H7 (cell line): ENCODE results near the gene CLOCK. TPM values are rescaled to one million over a fixed set of nuclear protein-coding genes. Genes with fewer than 3 reads are reported as not detected.

Source experiments
- DNase-seq: peaks from one replicate; pipeline ENCODE4 v3.0.0; 2012
- H3K27me3 ChIP-seq: 2 replicates; pipeline ENCODE4 v1.6.0; 2011; ENCODE audit warnings: mild to moderate bottlenecking, low read length; ENCODE audit not compliant: control insufficient read depth, insufficient read depth
- H3K36me3 ChIP-seq: replicated peaks from 2 replicates; pipeline ENCODE4 v1.5.1; 2011; ENCODE audit warnings: low read length; ENCODE audit not compliant: control insufficient read depth, insufficient read depth
- H3K4me3 ChIP-seq: 2 replicates; pipeline ENCODE4 v1.5.1; 2011; ENCODE audit warnings: low read depth, mild to moderate bottlenecking, control low read depth, low read length, moderate library complexity; ENCODE audit not compliant: insufficient read depth
- total RNA-seq: library from RNA; depleted of rRNA; stranded (reverse); fragments of >200 nt; shearing (Covaris generic); gene quantifications from 2 replicates; pipeline ENCODE4 v1.2.3, GENCODE V29; 2014

Gene CLOCK
- total RNA-seq, 1 experiment from 2014 or later, result 15.9 TPM

DNA sequence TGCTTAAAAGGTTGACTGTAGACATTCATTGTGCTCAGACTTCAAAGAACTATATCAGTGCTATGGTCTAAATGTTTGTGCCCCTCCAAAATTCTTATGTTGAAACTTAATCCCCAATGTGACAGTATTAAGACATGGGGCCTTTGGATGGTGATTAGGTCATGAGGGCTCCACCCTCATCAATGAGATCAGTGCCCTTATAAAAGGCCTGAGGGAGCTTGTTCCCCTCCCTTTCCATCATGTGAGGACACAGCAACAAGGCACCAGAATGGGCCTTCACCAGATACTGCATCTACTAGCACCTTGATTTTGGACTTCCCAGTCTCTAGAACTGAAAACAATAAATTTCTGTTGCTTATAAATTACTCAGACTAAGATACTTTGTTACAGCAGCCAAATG lies 28.3 kb downstream of the CLOCK start:
- DNase-seq, result no peak
- Histone ChIP-seq H3K4me3 (no peak overlapping the region), H3K27me3 (no peaks in the 10 kb centered on the region), H3K36me3 (no peaks in the 10 kb centered on the region)

DNA sequence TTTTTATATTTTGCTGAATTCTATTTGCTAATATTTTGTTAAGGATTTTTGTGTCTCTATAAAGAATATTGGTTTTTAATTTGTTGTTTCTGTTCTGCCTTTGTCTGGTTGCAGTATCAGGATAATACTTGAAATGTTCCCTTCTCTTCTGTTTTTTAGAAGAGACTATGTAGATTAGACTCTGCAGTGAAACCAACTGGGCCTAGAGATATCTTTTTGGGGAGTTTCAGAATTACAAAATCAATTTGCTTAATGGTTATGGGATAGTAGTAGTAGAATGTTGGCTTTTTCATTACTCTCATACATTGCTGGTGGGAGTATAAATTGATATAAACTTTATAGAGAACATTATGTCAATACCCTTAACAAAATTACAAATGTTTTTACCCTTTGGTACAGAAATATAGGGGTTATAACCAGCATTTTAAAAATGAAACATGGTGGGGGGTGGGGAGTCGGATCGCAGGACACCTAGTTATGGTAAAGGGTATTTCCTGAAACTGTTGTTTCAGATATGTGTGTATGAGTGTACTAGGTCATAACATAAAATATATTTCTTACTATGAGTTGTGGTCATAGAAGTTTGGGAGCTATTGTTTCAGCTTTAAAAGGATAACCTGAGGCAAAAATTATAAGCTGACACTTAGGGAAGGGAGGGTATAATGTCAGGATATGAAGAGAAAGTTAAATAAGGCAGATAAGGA lies 29.0 kb downstream of the CLOCK start:
- no peak for DNase-seq
- Histone ChIP-seq H3K36me3 (no peaks in the 10 kb centered on the region), H3K27me3 (no peaks in the 10 kb centered on the region), H3K4me3 (no peak overlapping the region)

DNA sequence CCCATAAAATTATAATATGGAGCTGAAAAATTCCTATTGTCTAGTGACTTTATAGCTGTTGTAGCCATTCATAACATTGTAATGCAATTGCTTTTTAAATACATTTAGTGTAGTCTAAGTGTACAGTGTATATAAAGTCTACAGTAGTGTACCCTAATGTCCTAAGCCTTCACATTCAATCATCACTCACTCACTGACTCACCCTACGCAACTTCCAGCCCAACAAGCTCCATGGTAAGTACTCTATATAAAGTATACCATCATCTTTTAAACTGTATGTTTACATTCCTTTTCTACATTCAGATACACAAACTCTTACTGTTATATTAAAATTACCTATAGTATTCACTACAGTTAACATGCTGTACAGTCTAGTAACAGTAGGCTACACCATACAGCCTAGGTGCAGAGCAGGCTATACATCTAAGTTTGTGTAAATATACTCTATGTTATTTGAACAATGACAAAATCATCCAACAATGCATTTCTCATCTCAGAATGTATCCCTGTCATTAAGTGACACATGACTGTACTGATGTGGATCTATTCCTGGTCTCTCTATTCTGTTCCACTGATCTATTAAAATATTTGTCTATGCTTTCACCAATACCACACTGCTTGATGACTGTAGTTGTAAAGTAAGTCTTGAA lies 33.7 kb downstream of the CLOCK start:
- DNase-seq, result no peak
- Histone ChIP-seq H3K4me3 (no peak overlapping the region), H3K36me3 (no peaks in the 10 kb centered on the region), H3K27me3 (no peaks in the 10 kb centered on the region)

DNA sequence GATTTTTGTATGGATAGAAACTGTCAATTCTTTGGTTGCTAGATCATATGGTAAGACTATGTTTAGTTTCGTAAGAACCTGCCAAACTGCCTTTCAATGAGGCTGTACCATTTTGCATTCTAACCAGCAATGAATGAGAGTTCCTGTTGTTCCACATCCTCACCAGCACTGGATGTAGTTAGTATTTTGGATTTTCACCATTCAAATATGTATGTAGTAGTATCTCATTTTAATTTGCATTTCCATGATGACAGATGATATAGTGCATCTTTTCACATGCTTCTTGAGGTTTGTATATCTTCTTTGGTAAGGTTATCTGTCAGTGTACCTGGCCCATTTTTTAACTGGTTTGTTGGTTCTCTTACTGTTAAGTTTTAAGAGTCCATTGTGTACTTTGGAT lies 34.6 kb downstream of the CLOCK start:
- Histone ChIP-seq H3K27me3 (no peaks in the 10 kb centered on the region), H3K36me3 (no peaks in the 10 kb centered on the region), H3K4me3 (no peak overlapping the region)
- no peak for DNase-seq

DNA sequence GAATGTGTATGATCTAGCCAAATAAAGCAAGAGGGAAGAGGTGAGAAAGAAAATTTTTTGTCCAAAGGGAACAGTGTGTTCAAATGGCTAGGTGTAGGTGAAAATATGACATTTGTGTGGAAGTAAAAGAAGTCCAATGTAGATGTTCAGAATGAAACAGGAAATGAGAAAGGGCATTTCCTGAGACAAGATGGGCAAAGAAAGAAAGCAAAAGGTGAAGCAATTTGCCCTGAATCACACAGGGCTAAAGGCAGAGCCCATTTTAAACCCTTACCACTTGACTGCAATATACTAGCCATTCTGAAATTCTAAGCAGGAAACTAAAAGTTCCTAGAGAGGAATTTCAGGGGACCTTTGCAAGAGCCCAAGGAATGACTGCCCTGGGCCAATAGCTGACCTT lies 36.0 kb downstream of the CLOCK start:
- Histone ChIP-seq H3K27me3 (no peaks in the 10 kb centered on the region), H3K36me3 (no peaks in the 10 kb centered on the region), H3K4me3 (no peak overlapping the region)
- DNase-seq, result no peak

DNA sequence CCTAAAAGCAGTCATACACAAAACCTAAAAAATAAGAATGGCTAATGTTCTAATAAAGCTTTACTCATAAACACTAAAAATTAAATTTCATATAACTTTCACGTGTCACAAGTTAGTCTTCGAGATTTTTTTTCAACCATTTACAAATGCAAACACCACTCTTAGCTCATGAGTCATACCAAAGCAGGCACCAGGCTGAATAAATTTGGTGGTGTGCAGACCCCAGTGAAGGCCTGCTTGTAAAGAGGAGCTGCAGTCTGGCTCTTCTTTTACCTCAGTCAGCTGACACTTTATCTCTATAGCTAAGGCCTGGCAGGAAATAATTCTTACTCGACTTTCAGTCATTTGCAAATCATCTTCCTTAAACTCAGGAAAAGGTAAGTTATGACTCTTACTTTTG lies 37.4 kb downstream of the CLOCK start:
- Histone ChIP-seq H3K27me3 (no peaks in the 10 kb centered on the region), H3K4me3 (no peak overlapping the region), H3K36me3 (no peaks in the 10 kb centered on the region)
- DNase-seq, result no peak

DNA sequence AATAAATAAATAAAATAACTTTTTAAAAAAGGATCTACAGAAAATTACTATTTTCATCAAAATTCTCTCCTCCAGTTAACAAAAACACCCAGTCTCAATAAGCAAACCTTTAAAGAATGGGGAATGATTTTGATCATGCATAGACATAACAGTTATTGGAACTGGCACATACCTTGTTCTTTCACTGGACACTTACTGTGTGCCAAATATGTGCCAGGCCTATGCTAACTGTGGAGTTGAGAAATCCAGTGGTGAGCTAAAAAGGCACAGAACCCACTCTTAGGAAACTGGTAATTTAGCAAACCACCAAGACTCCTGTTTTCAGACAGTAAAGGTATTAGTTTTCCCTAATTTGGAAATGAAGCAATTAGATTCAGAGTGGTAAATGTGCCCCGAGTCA lies 39.1 kb downstream of the CLOCK start:
- no peak overlapping the region for H3K4me3 ChIP-seq
- no peaks in the 10 kb centered on the region for H3K27me3 ChIP-seq
- DNase-seq, result no peak
- H3K36me3 ChIP-seq, result no peaks in the 10 kb centered on the region

DNA sequence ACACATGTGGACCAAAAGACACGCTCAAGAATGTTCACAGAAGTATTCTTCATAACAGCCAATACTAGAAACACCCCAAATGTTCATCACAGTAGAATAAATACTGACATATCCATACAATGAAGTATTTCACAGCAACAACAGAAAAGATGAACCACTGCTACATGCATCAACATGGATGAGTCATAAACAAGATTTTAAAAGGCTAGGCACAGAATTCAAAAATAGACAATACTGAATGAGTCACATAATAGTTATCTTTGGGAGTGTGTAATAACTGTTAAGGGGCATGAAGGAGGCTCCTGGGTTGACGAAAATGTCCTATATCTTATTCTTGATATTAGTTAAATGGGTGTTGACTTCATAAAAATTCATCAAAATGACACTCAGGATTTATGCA lies 43.5 kb downstream of the CLOCK start:
- H3K4me3 ChIP-seq, result no peak overlapping the region
- no peaks in the 10 kb centered on the region for H3K27me3 ChIP-seq
- no peak for DNase-seq
- H3K36me3 ChIP-seq, result no peaks in the 10 kb centered on the region; the same call in 1 of the 2 replicates

DNA sequence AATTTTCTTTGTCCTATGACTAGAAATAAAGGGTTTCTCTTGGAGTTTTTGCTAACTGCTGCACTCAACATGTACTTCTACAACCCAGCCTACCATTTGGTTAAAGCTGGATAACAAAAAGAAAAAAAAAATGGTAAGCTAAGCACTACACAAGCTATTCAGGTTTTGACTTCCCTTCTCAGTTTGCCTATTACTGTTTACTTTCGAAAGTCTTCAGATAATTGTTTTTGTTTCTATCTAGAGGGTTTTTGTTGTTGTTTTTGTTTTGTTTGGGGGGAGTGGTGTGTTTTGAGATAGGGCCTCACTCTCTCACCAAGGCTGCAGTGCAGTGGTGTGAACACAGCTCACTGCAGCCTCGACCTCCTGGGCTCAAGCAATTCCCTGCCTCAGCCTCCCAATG lies 46.6 kb downstream of the CLOCK start:
- Histone ChIP-seq H3K4me3 (no peak overlapping the region), H3K27me3 (no peaks in the 10 kb centered on the region), H3K36me3 (no peaks in the 10 kb centered on the region; the same call in 1 of the 2 replicates)
- DNase-seq, result no peak

DNA sequence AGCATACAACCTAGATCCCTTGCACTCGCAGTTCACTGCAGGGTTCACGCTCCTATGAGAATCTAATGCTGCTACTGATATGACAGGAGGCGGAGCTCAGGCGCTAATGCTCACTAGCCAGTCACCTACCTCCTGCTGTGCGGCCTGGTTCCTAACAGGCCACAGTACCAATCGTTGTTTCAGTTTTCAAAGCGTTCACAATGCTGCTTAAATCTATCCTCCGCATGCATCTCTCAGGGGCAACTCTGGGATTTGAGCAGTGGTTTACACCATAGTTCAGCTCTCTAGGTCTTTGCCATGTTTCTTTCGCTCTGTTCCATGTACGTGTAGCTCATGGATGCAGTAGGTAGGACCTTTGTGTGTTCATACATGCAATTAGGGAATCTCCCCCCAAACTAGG lies 47.2 kb downstream of the CLOCK start:
- no peaks in the 10 kb centered on the region for H3K27me3 ChIP-seq
- no peak for DNase-seq
- H3K36me3 ChIP-seq, result no peaks in the 10 kb centered on the region; the same call in 1 of the 2 replicates
- H3K4me3 ChIP-seq, result no peak overlapping the region

DNA sequence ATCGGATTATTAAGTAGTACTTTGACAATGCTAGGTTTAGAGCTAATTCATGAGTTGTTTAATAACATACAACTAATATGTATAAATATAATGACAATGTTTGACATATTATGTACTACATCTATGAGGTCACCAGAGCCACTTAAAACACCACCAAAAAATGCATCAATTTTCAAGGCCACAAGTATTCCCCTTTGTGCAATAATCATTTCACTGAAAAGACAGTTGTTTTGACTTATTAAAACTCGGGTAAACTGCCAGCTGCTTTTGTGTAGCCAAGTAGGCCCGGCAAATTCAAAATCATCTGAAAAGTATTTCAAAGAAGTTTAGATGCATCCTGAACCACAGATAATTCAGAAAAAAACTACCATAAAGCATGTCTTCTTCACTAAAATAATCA lies 48.7 kb downstream of the CLOCK start:
- no peak for DNase-seq
- H3K27me3 ChIP-seq, result no peaks in the 10 kb centered on the region
- no peak overlapping the region for H3K4me3 ChIP-seq
- H3K36me3 ChIP-seq, result no peaks in the 10 kb centered on the region; the same call in 1 of the 2 replicates

DNA sequence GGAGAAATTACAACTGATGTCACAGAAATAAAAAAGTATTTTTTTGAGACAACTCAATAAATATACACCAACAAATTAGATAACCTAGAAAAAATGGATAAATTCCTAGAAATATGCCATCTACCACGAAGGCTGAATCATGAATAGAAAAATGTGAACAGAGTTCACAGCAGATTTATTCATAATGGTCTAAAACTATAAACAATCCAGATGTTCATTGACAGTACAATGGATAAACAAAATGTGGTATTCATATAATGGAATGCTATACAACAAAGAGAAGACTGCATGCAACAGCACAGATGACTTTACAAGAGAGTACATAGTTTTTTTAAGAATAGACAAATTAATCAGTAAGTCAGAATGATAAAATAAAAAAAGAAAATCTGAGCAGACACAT lies 55.2 kb downstream of the CLOCK start:
- Histone ChIP-seq H3K27me3 (no peaks in the 10 kb centered on the region), H3K4me3 (no peak overlapping the region), H3K36me3 (no peaks in the 10 kb centered on the region; the same call in 1 of the 2 replicates)
- DNase-seq, result no peak

DNA sequence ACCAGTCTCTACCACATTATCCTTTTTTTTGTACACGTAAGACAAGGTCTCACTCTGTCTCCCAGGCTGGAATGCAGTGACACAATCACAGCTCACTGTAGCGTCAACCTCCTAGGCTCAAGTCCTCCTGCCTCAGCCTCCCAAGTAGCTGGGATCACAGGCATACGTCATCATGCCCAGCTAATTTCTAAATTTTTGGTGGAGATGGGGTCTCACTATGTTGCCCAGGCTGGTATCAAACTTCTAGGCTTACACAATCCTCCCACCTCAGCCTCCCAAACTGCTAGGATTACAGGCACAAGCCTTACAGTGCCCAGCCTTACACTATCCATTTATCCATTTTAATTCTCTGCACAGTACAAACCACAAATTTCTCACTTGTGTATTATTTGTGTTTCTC lies 58.0 kb downstream of the CLOCK start:
- no peak for DNase-seq
- Histone ChIP-seq H3K4me3 (no peak overlapping the region), H3K27me3 (no peaks in the 10 kb centered on the region), H3K36me3 (no peaks in the 10 kb centered on the region; the same call in 1 of the 2 replicates)

DNA sequence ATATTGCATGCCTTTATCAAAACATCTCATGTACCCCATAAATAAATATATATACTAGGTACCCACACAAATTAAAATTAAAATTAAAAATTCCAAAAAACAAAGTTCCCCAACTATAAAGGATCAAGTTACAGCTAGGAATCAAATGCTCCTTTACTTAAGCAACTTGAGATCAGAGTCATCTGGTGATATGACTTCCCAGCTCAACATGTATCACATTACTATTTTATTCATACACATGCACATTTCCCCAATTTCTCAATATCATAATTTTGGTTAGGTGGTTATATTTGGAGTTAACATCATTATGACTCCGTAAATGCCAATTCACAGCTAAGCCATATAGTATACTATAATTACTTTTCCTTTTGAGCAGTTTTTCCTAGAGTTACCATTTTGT lies 60.9 kb downstream of the CLOCK start:
- no peak for DNase-seq
- Histone ChIP-seq H3K36me3 (no peaks in the 10 kb centered on the region; the same call in none of the 2 replicates), H3K27me3 (no peaks in the 10 kb centered on the region), H3K4me3 (no peak overlapping the region)

DNA sequence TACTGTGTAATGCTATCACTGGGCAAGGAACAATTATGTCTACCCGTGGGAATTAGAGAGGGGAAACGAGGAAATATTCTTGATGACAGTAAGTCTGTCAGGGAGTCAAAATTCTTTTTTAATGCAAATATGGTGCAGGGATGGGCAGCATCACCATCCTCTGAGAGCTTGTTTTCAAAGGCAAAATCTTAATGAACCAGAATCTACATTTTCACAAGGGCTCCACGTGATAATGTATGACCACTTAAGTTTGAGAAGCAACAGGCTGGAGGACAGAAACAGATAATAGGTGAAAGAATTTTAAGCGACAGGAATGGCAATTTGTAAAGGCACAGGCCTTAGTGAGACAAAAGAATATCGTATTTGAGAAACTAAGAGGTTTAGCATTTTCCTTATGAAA lies 63.4 kb downstream of the CLOCK start:
- DNase-seq, result no peak
- Histone ChIP-seq H3K4me3 (no peak overlapping the region), H3K27me3 (no peaks in the 10 kb centered on the region), H3K36me3 (no peaks in the 10 kb centered on the region; the same call in 1 of the 2 replicates)
